OCI-LY7 (cell line): ENCODE results near the gene INPP4A.

Experiments used
- CTCF ChIP-seq: fragments of 200-600 bp; sonication (generic); conservative IDR thresholded peaks from 2 replicates; pipeline ENCODE4 v1.5.1; 2014; ENCODE audit warnings: mild to moderate bottlenecking, antibody characterized with exemption, low read length, moderate library complexity, mixed read lengths
- EZH2phosphoT487 ChIP-seq: fragments of 200-600 bp; sonication (generic); IDR thresholded peaks from 2 replicates; pipeline ENCODE4 v1.6.1; 2018; ENCODE audit warnings: low read depth, borderline replicate concordance, mild to moderate bottlenecking, mixed run types, antibody characterized with exemption, low read length, moderate library complexity, mixed read lengths

GRCh38 chr2:98405301-98405700, 39.4 kb upstream of the INPP4A start:
- TF ChIP-seq CTCF (no peak), EZH2phosphoT487 (no peak)
